Adipose tissue (tissue), 3 donors: ENCODE data around the gene BTBD9. TPM values are rescaled to one million over a fixed set of nuclear protein-coding genes. Genes with fewer than 3 reads are reported as not detected.
"Not testable (repeated sequence)": the region's sequence is repeated elsewhere in the genome, so short reads cannot be mapped to it uniquely, and the experiment has no call there.

Experiments
- H3K27ac ChIP-seq: one replicate; pipeline ENCODE4 v1.5.1; 2013; ENCODE audit warnings: low read depth, low read length
- WGBS, 3 donors: extraction: QIAGEN DNeasy Blood & Tissue Kit; methylation state at CpG; one replicate each; pipeline ENCODE4 v1.1.7; 2013; 5-methylcytosine and 5-hydroxymethylcytosine counted together
- polyA plus RNA-seq, 3 donors: library from polyadenylated mRNA; stranded (reverse); fragments of 200-250 nt; gene quantifications; one replicate each; pipeline ENCODE4 v1.2.3, GENCODE V29; 2013
- donor health status: healthy with polysubstance abuse.
- donor health status: Bipolar disorder and iron deficiency.
- donor health status: healthy.

BTBD9 gene
- polyA plus RNA-seq, 3 donors = 2.4 to 2.5 (median 2.4) TPM

DNA sequence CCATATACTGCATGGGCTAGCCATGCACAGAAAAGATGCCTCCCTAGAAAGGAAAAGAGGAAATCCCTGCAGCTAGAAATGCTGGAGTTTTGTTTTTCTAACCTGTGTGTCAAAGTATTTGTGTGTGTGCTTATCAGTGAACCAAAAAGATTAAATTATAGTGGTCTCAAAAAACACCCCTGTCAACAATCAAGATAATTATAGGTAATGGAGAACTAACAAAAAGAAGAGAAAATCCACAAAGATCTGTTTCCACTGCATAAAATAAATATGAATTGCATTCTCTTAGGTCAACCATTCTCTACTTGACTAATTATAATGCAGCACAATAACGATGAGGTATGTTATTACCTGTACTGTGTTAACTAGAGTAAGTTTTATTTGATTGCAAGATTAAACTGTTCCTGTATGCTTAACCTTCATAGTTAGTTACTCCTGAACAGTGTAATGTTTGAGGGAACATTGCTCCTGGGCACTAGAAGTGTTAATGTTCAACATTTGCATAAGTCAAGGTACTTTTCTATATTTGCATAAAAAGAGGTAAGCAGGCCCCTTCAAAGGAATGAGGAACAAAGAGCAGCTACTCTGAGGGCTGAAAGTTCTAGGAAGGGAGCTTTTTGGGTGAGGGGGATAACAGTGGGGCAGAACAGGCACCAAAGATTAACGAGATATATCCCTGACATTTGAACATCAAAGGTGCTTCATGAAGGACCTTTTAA is 212.1 kb downstream of the BTBD9 start:
- no peak overlapping the region for H3K27ac ChIP-seq
- WGBS, 3 donors = 49 to 77% (median 71%) methylated on average over 2 of the region's 2 CpGs

DNA sequence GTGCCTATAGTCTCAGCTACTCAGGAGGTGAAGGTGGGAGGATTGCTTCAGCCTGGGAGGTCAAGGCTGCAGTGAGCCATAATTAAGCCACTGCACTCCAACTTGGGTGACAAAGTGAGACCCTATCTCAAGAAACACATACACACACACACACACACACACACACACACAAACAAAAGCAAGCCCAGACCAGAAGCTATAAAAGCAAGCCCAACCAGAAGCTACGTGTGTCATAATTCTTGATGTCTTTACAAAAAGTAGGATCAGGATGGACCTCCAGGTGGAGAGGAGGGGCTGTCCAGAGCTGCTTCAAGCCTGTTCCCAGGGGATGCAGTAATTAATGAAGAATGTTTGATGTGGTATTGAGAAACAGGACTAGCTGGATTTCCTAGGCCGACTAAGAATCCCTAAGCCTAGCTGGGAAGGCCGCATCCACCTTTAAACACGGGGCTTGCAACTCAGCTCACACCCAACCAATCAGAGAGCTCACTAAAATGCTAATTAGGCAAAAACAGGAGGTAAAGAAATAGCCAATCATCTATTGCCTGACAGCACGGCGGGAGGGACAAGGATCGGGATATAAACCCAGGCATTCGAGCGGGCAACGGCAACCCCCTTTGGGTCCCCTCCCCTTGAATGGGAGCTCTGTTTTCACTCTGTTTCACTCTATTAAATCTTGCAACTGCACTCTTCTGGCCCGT is 213.8 kb downstream of the BTBD9 start:
- WGBS, 3 donors = 94 to 96% (median 95%) methylated on average over 11 of the region's 11 CpGs
- not testable (repeated sequence) for H3K27ac ChIP-seq

GRCh38 chr6:38423746-38424145 is 216.0 kb downstream of the BTBD9 start:
- H3K27ac ChIP-seq = no peak overlapping the region
- 76 to 88% (median 86%) methylated on average over 4 of the region's 4 CpGs for WGBS, 3 donors

GRCh38 chr6:38420207-38420606 is 219.5 kb downstream of the BTBD9 start:
- WGBS, 3 donors = 92 to 95% (median 95%) methylated on average over 2 of the region's 2 CpGs
- H3K27ac ChIP-seq = no peak overlapping the region

DNA sequence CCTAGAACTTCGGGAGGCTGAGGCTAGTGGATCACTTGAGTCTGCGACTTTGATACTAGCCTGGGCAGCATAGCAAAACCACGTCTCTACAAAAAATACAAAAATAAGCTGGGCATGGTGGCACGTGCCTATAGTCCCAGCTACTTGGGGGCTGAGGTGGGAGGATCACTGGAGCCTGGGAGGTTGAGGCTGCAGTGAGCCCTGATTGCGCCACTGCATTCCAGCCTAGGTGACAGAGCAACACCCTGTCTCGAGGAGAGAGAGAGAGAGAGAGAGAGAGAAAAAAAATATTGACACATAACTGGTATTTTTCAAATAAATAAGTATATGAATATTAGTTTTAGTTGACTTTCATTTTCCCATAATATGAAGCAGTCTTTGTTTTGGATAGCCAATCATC is 222.2 kb downstream of the BTBD9 start:
- no peak overlapping the region for H3K27ac ChIP-seq
- whole genome bisulfite sequencing, 3 donors = 88 to 93% (median 93%) methylated on average over 6 of the region's 6 CpGs

DNA sequence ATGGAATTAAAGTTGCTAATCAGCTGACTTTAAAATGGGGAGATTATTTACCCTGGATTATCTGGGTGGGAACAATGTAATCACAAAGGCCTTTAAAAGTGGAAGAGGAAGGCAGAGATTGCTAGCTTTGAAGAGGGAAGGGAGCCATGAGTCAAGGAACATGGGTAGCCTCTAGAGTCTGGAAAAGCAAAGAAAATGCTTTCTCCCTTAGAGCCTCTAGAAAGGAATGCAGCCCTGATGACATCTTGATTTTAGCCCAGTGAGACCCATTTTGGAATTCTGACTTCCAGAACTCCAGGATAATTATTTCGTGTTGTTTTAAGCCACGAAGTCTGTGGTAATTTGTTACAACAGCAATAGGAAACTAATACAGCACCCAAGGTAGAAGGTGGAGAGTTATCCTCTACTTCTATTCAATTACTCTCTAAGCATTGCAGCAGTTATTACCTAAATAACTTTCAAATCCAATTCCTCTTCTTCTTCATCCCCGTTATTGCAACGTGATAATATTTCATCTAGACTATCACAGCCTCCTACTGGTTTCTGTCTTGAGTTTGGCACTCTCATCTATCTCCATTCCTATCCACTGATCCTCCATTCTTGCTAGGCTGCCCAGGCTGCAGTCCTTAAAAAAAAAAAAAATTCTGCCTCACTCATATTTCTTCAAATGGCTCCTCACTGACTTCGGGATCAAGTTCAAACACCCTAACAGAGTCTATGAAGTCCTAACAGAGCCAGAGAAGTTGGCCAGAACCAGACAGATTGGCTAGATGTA is 224.3 kb downstream of the BTBD9 start:
- whole genome bisulfite sequencing, 3 donors = 70 to 83% (median 78%) methylated on average over 5 of the region's 5 CpGs
- no peak overlapping the region for H3K27ac ChIP-seq

- no peak overlapping the region for H3K27ac ChIP-seq
- 66 to 83% (median 74%) methylated on average over 4 of the region's 4 CpGs for WGBS, 3 donors
These were observed 226.5 kb downstream of the BTBD9 start for GRCh38 chr6:38413102-38413800.

GRCh38 chr6:38407192-38407591 is 232.5 kb downstream of the BTBD9 start:
- no peak overlapping the region for H3K27ac ChIP-seq
- 47 to 81% (median 52%) methylated on average over 3 of the region's 3 CpGs for WGBS, 3 donors

DNA sequence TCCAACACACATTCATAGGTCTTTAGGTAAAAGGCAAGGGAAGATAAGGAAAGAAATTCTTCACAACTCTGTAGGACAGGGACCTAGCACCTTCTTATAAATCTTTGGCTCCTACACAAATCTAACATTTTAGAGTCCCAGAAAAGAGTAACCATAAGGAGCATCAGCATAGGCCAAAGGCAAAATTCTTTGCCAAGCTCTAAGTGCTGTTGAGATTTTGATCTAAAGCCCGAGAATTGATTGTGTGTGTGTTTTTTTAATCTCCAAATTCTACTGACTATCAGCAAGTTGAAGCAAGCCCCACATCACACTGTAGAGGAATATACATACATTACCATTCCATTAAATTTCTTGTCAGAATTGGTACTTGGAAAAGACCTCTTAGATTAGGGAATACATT is 233.6 kb downstream of the BTBD9 start:
- H3K27ac ChIP-seq = no peak overlapping the region
- 74 to 89% (median 76%) methylated on average over 1 of the region's 1 CpG for WGBS, 3 donors

DNA sequence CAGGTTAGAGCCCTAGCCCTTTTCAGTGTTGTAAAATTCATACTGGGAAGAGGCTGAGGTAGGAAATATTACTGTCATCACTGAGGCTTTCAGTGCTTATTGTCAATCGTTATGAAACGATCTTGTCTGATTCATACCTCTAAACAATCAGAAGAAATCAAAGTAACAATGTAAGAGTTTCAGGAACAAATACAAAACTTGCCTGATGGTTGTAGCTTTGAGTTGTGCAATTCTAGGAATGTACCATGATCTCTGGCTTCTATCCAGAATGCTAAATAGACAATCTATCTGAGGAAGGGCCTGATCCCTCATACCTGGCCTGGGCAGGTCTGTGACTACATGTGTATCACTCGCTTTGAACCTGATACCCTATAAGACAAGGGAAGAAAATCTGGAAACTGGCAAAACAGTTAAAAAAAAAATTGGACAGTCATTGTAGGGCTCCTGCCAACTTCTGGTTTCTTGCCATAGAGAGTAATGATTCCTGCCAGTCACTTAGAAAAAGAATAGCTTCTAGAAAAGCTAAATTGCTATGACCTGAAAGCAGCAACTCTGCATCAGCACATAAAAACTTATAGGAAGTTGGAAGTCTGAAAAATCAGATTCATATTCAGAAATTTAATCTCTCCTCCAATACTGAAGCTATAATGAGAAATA is 234.7 kb downstream of the BTBD9 start:
- no peak overlapping the region for H3K27ac ChIP-seq
- 44 to 66% (median 57%) methylated on average over 3 of the region's 3 CpGs for WGBS, 3 donors

GRCh38 chr6:38404355-38404754 is 235.4 kb downstream of the BTBD9 start:
- no peak overlapping the region for H3K27ac ChIP-seq
- 33 to 53% (median 47%) methylated on average over 2 of the region's 2 CpGs for WGBS, 3 donors

- 90 to 93% (median 92%) methylated on average over 2 of the region's 2 CpGs for WGBS, 3 donors
- H3K27ac ChIP-seq = no peak overlapping the region
These were observed 236.2 kb downstream of the BTBD9 start for GRCh38 chr6:38403548-38403947.

- no peak overlapping the region for H3K27ac ChIP-seq
- 73 to 100% (median 83%) methylated on average over 1 of the region's 1 CpG for WGBS, 3 donors
These were observed 239.0 kb downstream of the BTBD9 start for GRCh38 chr6:38400764-38401163.

DNA sequence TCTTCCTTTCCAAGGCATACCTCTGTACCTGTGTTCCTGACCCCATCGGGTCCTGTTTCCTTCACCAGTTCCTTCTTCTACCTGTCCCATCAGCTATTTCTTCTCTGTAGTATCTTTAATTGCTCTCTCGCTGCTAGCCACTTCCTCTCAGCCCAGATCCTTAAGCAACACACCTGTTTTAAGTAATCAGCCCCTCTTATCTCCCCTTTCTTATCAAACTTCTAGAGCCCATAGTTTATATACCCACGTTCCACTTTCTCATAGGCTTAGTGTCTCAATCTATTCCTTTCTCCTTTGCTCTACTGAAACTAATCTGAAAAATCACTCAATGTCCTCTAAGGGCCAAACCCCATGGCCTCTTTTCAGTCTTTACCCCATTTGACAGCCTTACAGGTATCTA is 239.6 kb downstream of the BTBD9 start:
- H3K27ac ChIP-seq = no peak overlapping the region
- WGBS, 3 donors = 52 to 82% (median 81%) methylated on average over 3 of the region's 3 CpGs

DNA sequence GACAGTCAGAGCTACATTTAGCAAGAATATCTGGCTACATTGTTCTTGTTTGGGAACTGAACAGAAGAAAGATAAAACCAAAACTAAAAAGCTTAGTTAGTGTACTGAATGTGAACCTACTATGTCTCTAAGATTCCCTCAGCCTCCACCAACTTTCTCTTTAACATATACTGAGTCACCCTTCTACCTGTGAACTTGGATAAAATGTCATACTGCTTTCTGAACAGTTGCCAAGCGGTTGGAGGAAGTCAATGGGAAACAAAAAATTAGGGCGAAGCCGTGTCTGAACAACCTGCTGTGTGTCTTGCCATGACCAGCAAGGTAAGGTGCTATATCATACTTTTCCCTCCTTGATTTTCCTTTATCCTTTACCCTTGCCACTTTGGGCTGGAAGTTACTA is 243.5 kb downstream of the BTBD9 start:
- 86 to 93% (median 88%) methylated on average over 3 of the region's 3 CpGs for WGBS, 3 donors
- H3K27ac ChIP-seq = no peak overlapping the region

- no peak overlapping the region for H3K27ac ChIP-seq
- 71 to 89% (median 80%) methylated on average over 1 of the region's 1 CpG for WGBS, 3 donors
These were observed 245.7 kb downstream of the BTBD9 start for GRCh38 chr6:38393986-38394385.

DNA sequence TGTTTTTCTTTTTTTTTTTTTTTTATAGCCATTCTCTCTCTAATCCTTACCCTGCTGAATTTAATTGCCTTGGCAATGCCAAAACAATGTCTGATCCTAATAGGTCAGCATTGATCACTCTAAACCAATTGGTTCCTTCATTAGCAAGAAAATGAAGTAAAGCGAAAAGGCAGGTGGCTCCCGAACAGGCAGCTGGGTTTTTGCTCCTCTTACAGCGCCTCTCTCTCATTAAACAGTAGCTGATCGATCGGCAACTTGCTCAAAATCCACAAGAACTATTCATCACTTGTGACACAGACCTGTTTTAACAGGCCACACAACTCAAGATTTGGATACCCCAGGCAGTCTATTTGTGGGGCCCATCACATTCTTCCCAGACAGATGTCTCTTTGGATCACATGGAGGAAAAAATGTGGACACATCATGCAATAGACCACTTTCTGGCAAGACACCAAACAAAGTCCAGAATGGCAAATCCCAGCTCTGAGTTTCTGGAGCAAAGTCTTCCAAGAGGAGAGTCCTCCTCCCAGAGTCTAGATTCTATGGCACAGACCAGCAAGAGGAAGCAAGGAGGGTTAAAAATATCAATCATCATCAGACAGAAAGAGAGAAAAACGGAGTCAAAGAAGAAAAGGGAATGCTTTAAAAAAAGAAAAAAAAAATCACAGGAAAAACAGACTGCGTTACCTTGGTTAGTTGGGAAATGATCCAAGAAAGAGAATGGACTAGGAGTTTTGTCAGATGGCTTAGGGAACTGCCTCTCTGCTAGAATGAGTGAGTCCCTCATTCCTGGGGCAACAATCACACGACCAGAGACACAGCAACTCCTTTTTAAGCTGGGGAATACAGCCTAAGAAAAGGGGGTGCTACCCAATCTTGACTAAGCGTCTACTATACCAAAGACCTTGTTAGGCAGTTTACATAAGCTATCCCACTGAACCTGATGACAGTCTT is 247.8 kb downstream of the BTBD9 start:
- H3K27ac ChIP-seq = no peak overlapping the region
- 84 to 92% (median 90%) methylated on average over 9 of the region's 9 CpGs for WGBS, 3 donors
